RWPE2 (cell line): ENCODE data around the gene PRKRIP1.
"Not testable (repeated sequence)": the region's sequence is repeated elsewhere in the genome, so short reads cannot be mapped to it uniquely, and the experiment has no call there.

ENCODE experiments used
- ATAC-seq: fragments of 200-7000 bp; cut with Tn5 transposase; 3 replicates; pipeline ENCODE4 v1.9.1; 2021; ENCODE audit warnings: low read depth
- DNase-seq: peaks from one replicate; pipeline ENCODE4 v3.0.0-alpha.2; 2020; ENCODE audit warnings: low spot score
- H3K27ac ChIP-seq: fragments of 450-650 bp; 2 replicates; pipeline ENCODE4 v1.5.1; 2017; ENCODE audit warnings: mild to moderate bottlenecking; ENCODE audit not compliant: poor library complexity, severe bottlenecking
- H3K27me3 ChIP-seq: fragments of 250-450 bp; sonication (Bioruptor Pico); 2 replicates; pipeline ENCODE4 v1.5.1; 2021; ENCODE audit warnings: mild to moderate bottlenecking, moderate library complexity; ENCODE audit not compliant: insufficient read depth, poor library complexity, severe bottlenecking
- H3K36me3 ChIP-seq: fragments of 250-450 bp; sonication (Bioruptor Pico); 2 replicates; pipeline ENCODE4 v1.5.1; 2020; ENCODE audit warnings: low read depth, mild to moderate bottlenecking, moderate library complexity
- H3K4me1 ChIP-seq: fragments of 250-450 bp; sonication (Bioruptor Pico); 2 replicates; pipeline ENCODE4 v1.5.1; 2021; ENCODE audit warnings: mild to moderate bottlenecking, moderate library complexity; ENCODE audit not compliant: insufficient read depth, poor library complexity, severe bottlenecking
- H3K4me3 ChIP-seq: fragments of 250-450 bp; sonication (Bioruptor Pico); 2 replicates; pipeline ENCODE4 v1.5.1; 2021; ENCODE audit warnings: mild to moderate bottlenecking, moderate library complexity; ENCODE audit not compliant: severe bottlenecking
- H3K9me3 ChIP-seq: fragments of 250-450 bp; sonication (Bioruptor Pico); 2 replicates; pipeline ENCODE4 v1.5.1; 2021; ENCODE audit warnings: mild to moderate bottlenecking, moderate library complexity; ENCODE audit not compliant: severe bottlenecking
- TF ChIP-seq, protein P1 (sequence below): fragments of 450-650 bp; IDR thresholded peaks from one replicate; pipeline ENCODE4 v1.5.1; 2017; ENCODE audit warnings: mild to moderate bottlenecking, moderate library complexity; ENCODE audit not compliant: poor library complexity, severe bottlenecking

The PRKRIP1 gene

GRCh38 chr7:102472126-102473041, 76.2 kb downstream of the PRKRIP1 start:
- DNase-seq: peak; percentile 59
- no peak overlapping the region for H3K4me3 ChIP-seq
- H3K27me3 ChIP-seq: no peaks in the 10 kb centered on the region
- H3K4me1 ChIP-seq: no peaks in the 10 kb centered on the region
- TF ChIP-seq, protein P1, sequence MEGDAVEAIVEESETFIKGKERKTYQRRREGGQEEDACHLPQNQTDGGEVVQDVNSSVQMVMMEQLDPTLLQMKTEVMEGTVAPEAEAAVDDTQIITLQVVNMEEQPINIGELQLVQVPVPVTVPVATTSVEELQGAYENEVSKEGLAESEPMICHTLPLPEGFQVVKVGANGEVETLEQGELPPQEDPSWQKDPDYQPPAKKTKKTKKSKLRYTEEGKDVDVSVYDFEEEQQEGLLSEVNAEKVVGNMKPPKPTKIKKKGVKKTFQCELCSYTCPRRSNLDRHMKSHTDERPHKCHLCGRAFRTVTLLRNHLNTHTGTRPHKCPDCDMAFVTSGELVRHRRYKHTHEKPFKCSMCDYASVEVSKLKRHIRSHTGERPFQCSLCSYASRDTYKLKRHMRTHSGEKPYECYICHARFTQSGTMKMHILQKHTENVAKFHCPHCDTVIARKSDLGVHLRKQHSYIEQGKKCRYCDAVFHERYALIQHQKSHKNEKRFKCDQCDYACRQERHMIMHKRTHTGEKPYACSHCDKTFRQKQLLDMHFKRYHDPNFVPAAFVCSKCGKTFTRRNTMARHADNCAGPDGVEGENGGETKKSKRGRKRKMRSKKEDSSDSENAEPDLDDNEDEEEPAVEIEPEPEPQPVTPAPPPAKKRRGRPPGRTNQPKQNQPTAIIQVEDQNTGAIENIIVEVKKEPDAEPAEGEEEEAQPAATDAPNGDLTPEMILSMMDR: no peak
- H3K9me3 ChIP-seq: no peaks in the 10 kb centered on the region
- H3K27ac ChIP-seq: no peak overlapping the region
- H3K36me3 ChIP-seq: peaks cover 19% of the 10 kb centered on the region
- peak; percentile 5; the same call in 1 of the 3 replicates for ATAC-seq

GRCh38 chr7:102473271-102473991, 77.3 kb downstream of the PRKRIP1 start:
- peaks cover 19% of the 10 kb centered on the region for H3K36me3 ChIP-seq
- H3K27me3 ChIP-seq: no peaks in the 10 kb centered on the region
- TF ChIP-seq, protein P1: no peak
- H3K4me3 ChIP-seq: no peak overlapping the region
- DNase-seq: peak; percentile 53
- ATAC-seq: no peak
- no peak overlapping the region for H3K27ac ChIP-seq
- no peaks in the 10 kb centered on the region for H3K9me3 ChIP-seq
- H3K4me1 ChIP-seq: no peaks in the 10 kb centered on the region

- ATAC-seq, H3K27ac ChIP-seq, H3K27me3 ChIP-seq, H3K9me3 ChIP-seq, H3K4me1 ChIP-seq, H3K4me3 ChIP-seq: not testable (repeated sequence)
- DNase-seq: peak; percentile 24
- peaks cover 19% of the 10 kb centered on the region for H3K36me3 ChIP-seq
These were observed 78.0 kb downstream of the PRKRIP1 start for GRCh38 chr7:102474116-102474515.

- H3K36me3 ChIP-seq: peaks cover 16% of the 10 kb centered on the region
- H3K27ac ChIP-seq, H3K9me3 ChIP-seq, ATAC-seq, H3K27me3 ChIP-seq, H3K4me1 ChIP-seq, H3K4me3 ChIP-seq: not testable (repeated sequence)
- DNase-seq: peak; percentile 11
These were observed 78.7 kb downstream of the PRKRIP1 start for GRCh38 chr7:102474736-102475435.
